ENCODE data around the gene FYN.
"Not testable (repeated sequence)": the region's sequence is repeated elsewhere in the genome, so short reads cannot be mapped to it uniquely, and the experiment has no call there.

GRCh38 chr6:111835398-111835797 is 37.9 kb downstream of the FYN start:
- not testable (repeated sequence) for TF ChIP-seq TAF1 (IDR thresholded peaks at IDR 0.05; ENCODE audit: borderline replicate concordance, low read depth, low read length); POLR2A (IDR thresholded peaks at IDR 0.05; ENCODE audit: low read depth, low read length)
